Kasumi-1 (cell line): ENCODE data around the gene ING3.
A peak's percentile ranks its signal among the peaks of the same experiment; 100 is the strongest.

Experiments used
- DNase-seq, 2 experiments: peaks; one replicate each; lab custom pipeline; 2025; lab: John Stamatoyannopoulos, UW

Gene ING3

GRCh38 chr7:120950539-120951308 is at the start of gene ING3:
TSS of gene ING3 (plus strand) at chr7:120950777. CDS start at chr7:120950897, 120 bp downstream.
- peak; percentile 96 for DNase-seq

GRCh38 chr7:120915314-120916105 is 35.1 kb upstream of the ING3 start:
- no peak for DNase-seq

- DNase-seq: no peak
Observed at GRCh38 chr7:120916121-120916520, 34.5 kb upstream of the ING3 start.

- DNase-seq: no peak
Observed at GRCh38 chr7:120916538-120916937, 34.0 kb upstream of the ING3 start.

GRCh38 chr7:120919466-120919865 is 31.1 kb upstream of the ING3 start:
- DNase-seq: no peak

- no peak for DNase-seq
Observed at GRCh38 chr7:120920034-120920433, 30.5 kb upstream of the ING3 start.

- DNase-seq: no peak
Observed at GRCh38 chr7:120920591-120921274, 29.8 kb upstream of the ING3 start.

- no peak for DNase-seq
Observed at GRCh38 chr7:120924837-120925236, 25.7 kb upstream of the ING3 start.

GRCh38 chr7:120925392-120925791 is 25.2 kb upstream of the ING3 start:
- DNase-seq: no peak

- DNase-seq: no peak
Observed at GRCh38 chr7:120926943-120927346, 23.6 kb upstream of the ING3 start.

GRCh38 chr7:120927454-120928103 is 23.0 kb upstream of the ING3 start:
- no peak for DNase-seq

GRCh38 chr7:120931243-120931642 is 19.3 kb upstream of the ING3 start:
- no peak for DNase-seq

GRCh38 chr7:120933475-120933874 is 17.1 kb upstream of the ING3 start:
- no peak for DNase-seq

GRCh38 chr7:120939345-120939744 is 11.2 kb upstream of the ING3 start:
- no peak for DNase-seq

- peak; percentile 13 to 27 for DNase-seq
Observed at GRCh38 chr7:120941064-120941463, 9.5 kb upstream of the ING3 start.

- DNase-seq: no peak
Observed at GRCh38 chr7:120941856-120942255, 8.7 kb upstream of the ING3 start.

- no peak for DNase-seq
Observed at GRCh38 chr7:120942861-120943260, 7.7 kb upstream of the ING3 start.

GRCh38 chr7:120944826-120945562 is 5.6 kb upstream of the ING3 start:
- no peak for DNase-seq

GRCh38 chr7:120947980-120948379 is 2.6 kb upstream of the ING3 start:
- no peak for DNase-seq

- peak in 1 of 2 experiments; percentile 8 for DNase-seq
Observed at GRCh38 chr7:120949393-120949911, 1.1 kb upstream of the ING3 start.

GRCh38 chr7:120949998-120950538 is 509 bp upstream of the ING3 start:
- DNase-seq: no peak
